ENCODE data around the gene ADGRG4. TPM values are rescaled to one million over a fixed set of nuclear protein-coding genes. Genes with fewer than 3 reads are reported as not detected.

Gene ADGRG4
- total RNA-seq, 1 experiment from 2014 or later, result not detected

DNA sequence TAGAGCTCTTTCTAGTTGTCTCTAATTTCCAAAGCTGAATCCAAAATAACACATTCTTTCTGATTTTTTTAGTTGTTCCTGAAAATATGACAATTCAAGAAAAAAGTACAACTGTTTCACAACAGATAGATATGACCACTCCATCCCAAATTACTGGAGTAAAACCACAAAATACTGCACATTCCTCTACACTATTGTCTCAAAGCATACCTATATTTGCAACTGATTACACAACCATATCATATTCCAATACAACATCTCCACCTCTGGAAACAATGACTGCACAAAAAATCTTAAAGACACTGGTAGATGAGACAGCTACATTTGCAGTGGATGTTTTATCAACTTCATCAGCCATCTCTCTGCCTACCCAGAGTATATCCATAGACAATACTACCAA, 43.6 kb downstream of the ADGRG4 start:
- Histone ChIP-seq H3K4me1 (ENCODE audit: insufficient read depth, low read length, poor library complexity, severe bottlenecking) (no peaks in the 10 kb centered on the region), H3K36me3 (ENCODE audit: insufficient read depth, low read length, poor library complexity, severe bottlenecking) (no peaks in the 10 kb centered on the region), H3K27me3 (replicated peaks; ENCODE audit: insufficient read depth, low read depth, low read length, poor library complexity) (no peaks in the 10 kb centered on the region), H3K4me3 (ENCODE audit: low read depth, low read length, poor library complexity, severe bottlenecking) (no peak overlapping the region), H3K9me3 (ENCODE audit: low read depth, low read length, poor library complexity, severe bottlenecking) (no peaks in the 10 kb centered on the region), H3K27ac (ENCODE audit: low read depth, low read length, poor library complexity, severe bottlenecking) (no peak overlapping the region)
- ChIA-PET POLR2A (ENCODE audit: low non-redundant PET) (no interaction called here), CTCF (no interaction called here)
- DNase-seq (ENCODE audit: low spot score), result no peak
- intact Hi-C loops (cut with micrococcal nuclease; ENCODE audit: unreplicated experiment), result no loop called here
- TF ChIP-seq, protein P1, sequence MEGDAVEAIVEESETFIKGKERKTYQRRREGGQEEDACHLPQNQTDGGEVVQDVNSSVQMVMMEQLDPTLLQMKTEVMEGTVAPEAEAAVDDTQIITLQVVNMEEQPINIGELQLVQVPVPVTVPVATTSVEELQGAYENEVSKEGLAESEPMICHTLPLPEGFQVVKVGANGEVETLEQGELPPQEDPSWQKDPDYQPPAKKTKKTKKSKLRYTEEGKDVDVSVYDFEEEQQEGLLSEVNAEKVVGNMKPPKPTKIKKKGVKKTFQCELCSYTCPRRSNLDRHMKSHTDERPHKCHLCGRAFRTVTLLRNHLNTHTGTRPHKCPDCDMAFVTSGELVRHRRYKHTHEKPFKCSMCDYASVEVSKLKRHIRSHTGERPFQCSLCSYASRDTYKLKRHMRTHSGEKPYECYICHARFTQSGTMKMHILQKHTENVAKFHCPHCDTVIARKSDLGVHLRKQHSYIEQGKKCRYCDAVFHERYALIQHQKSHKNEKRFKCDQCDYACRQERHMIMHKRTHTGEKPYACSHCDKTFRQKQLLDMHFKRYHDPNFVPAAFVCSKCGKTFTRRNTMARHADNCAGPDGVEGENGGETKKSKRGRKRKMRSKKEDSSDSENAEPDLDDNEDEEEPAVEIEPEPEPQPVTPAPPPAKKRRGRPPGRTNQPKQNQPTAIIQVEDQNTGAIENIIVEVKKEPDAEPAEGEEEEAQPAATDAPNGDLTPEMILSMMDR (conservative IDR thresholded peaks at IDR 0.05; ENCODE audit: low read depth, low read length), result no peak
- no TSS peak for BruUV-seq (replicated peaks)

DNA sequence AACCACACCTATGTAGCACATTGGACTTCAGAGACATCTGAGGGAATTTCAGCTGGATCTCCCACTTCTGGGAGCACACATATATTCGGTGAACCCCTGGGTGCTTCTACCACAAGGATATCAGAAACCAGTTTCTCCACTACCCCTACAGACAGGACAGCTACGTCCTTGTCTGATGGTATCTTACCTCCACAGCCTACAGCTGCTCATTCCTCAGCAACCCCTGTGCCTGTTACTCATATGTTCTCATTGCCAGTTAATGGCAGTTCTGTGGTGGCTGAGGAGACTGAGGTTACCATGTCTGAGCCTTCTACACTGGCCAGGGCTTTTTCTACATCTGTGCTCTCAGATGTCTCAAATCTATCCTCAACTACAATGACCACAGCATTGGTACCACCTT, 45.7 kb downstream of the ADGRG4 start:
- Histone ChIP-seq H3K4me1 (ENCODE audit: insufficient read depth, low read length, poor library complexity, severe bottlenecking) (no peaks in the 10 kb centered on the region), H3K9me3 (ENCODE audit: low read depth, low read length, poor library complexity, severe bottlenecking) (no peaks in the 10 kb centered on the region), H3K27me3 (replicated peaks; ENCODE audit: insufficient read depth, low read depth, low read length, poor library complexity) (peaks cover 8% of the 10 kb centered on the region), H3K27ac (ENCODE audit: low read depth, low read length, poor library complexity, severe bottlenecking) (no peak overlapping the region), H3K36me3 (ENCODE audit: insufficient read depth, low read length, poor library complexity, severe bottlenecking) (no peaks in the 10 kb centered on the region), H3K4me3 (ENCODE audit: low read depth, low read length, poor library complexity, severe bottlenecking) (no peak overlapping the region)
- no peak for TF ChIP-seq EZH2 (IDR thresholded peaks at IDR 0.05; ENCODE audit: borderline replicate concordance, low read depth, low read length, poor library complexity, severe bottlenecking)
- TF ChIP-seq, protein P1 (conservative IDR thresholded peaks at IDR 0.05; ENCODE audit: low read depth, low read length), result no peak
- ChIA-PET CTCF (no interaction called here), POLR2A (ENCODE audit: low non-redundant PET) (no interaction called here)
- intact Hi-C loops (cut with micrococcal nuclease; ENCODE audit: unreplicated experiment), result no loop called here
- no TSS peak for BruUV-seq (replicated peaks)
- DNase-seq (ENCODE audit: low spot score), result no peak

DNA sequence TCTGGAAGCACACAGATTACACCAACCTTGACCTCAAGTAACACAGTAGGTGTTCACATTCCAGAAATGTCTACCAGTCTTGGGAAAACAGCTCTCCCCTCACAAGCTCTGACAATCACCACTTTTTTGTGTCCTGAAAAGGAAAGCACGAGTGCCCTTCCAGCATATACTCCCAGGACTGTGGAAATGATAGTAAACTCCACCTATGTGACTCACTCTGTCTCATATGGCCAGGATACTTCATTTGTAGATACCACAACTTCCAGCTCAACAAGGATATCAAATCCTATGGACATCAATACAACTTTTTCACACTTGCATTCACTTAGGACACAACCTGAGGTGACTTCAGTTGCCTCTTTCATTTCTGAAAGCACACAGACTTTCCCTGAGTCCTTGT, 46.9 kb downstream of the ADGRG4 start:
- no peak for TF ChIP-seq EZH2 (IDR thresholded peaks at IDR 0.05; ENCODE audit: borderline replicate concordance, low read depth, low read length, poor library complexity, severe bottlenecking)
- TF ChIP-seq, protein P1 (conservative IDR thresholded peaks at IDR 0.05; ENCODE audit: low read depth, low read length), result no peak
- Histone ChIP-seq H3K4me3 (ENCODE audit: low read depth, low read length, poor library complexity, severe bottlenecking) (no peak overlapping the region), H3K4me1 (ENCODE audit: insufficient read depth, low read length, poor library complexity, severe bottlenecking) (no peaks in the 10 kb centered on the region), H3K9me3 (ENCODE audit: low read depth, low read length, poor library complexity, severe bottlenecking) (no peaks in the 10 kb centered on the region), H3K27ac (ENCODE audit: low read depth, low read length, poor library complexity, severe bottlenecking) (no peak overlapping the region), H3K27me3 (replicated peaks; ENCODE audit: insufficient read depth, low read depth, low read length, poor library complexity) (peaks cover 14% of the 10 kb centered on the region), H3K36me3 (ENCODE audit: insufficient read depth, low read length, poor library complexity, severe bottlenecking) (no peaks in the 10 kb centered on the region)
- no peak for DNase-seq (ENCODE audit: low spot score)
- BruUV-seq (replicated peaks), result no TSS peak
- CTCF ChIA-PET, result no interaction called here
- intact Hi-C loops (cut with micrococcal nuclease; ENCODE audit: unreplicated experiment), result no loop called here
- POLR2A ChIA-PET (ENCODE audit: low non-redundant PET), result no interaction called here
